H1 (cell line): ENCODE measurements around the gene ITPKC. TPM values are rescaled to one million over a fixed set of nuclear protein-coding genes. Genes with fewer than 3 reads are reported as not detected.

Source experiments
- CTCF ChIA-PET: fragments of 300-600 bp; sonication (Branson Sonifier 250); formaldehyde crosslinking; loops from one replicate; lab custom pipeline; 2021; ENCODE audit not compliant: partially characterized antibody; lab: Charles Lee
- POLR2A ChIA-PET: fragments of 300-600 bp; sonication (Branson Sonifier 250); formaldehyde crosslinking; loops from one replicate; lab custom pipeline; 2021; ENCODE audit warnings: inconsistent platforms; ENCODE audit not compliant: partially characterized antibody; lab: Charles Lee
- DNase-seq, 2 experiments: peaks; one replicate each; pipeline versions ENCODE4 v3.0.0 to v3.0.0-alpha.2; 2010 to 2022; ENCODE audit warnings: low spot score in 2 of 2, low read depth in 1 of 2, mixed read lengths in 1 of 2
- FAIRE-seq: peaks from 2 replicates; lab custom pipeline; 2011; peaks lifted over from hg19 to GRCh38; lab: Jason Lieb, UNC
- H2AFZ ChIP-seq: 2 replicates; pipeline ENCODE4 v1.8.1; 2012; ENCODE audit warnings: low read length, inconsistent platforms
- H2AK5ac ChIP-seq: 2 replicates; pipeline ENCODE4 v1.6.1; 2013; ENCODE audit warnings: low read depth, low read length
- H2BK120ac ChIP-seq: replicated peaks from 2 replicates; pipeline ENCODE3; 2013; ENCODE audit warnings: low read depth, low read length, inconsistent platforms
- H2BK12ac ChIP-seq: 2 replicates; pipeline ENCODE4 v1.6.1; 2013; ENCODE audit warnings: low read depth, low read length
- H2BK15ac ChIP-seq: 2 replicates; pipeline ENCODE4 v1.6.1; 2013; ENCODE audit warnings: low read length
- H2BK20ac ChIP-seq: 2 replicates; pipeline ENCODE4 v1.6.1; 2013; ENCODE audit warnings: low read length
- H2BK5ac ChIP-seq: 2 replicates; pipeline ENCODE4 v1.6.1; 2013; ENCODE audit warnings: low read depth, low read length
- H3K14ac ChIP-seq: 2 replicates; pipeline ENCODE4 v1.6.1; 2013; ENCODE audit warnings: inconsistent platforms; ENCODE audit not compliant: insufficient read length
- H3K18ac ChIP-seq: 2 replicates; pipeline ENCODE4 v1.6.1; 2013; ENCODE audit warnings: low read length; ENCODE audit errors: extremely low read depth
- H3K23ac ChIP-seq: 2 replicates; pipeline ENCODE4 v1.6.1; 2013; ENCODE audit warnings: inconsistent platforms; ENCODE audit not compliant: insufficient read length
- H3K23me2 ChIP-seq: 2 replicates; pipeline ENCODE4 v1.6.1; 2013; ENCODE audit warnings: low read depth, low read length
- H3K27ac ChIP-seq: 2 replicates; pipeline ENCODE4 v1.6.1; 2011; ENCODE audit warnings: low read depth, low read length, inconsistent platforms
- H3K27me3 ChIP-seq, 4 experiments: replicated peaks in 1 of 4; 1 replicate in 1 of 4; 2 replicates in 3 of 4; pipeline versions ENCODE4 v1.6.1 to v1.8.1; 2011 to 2013; ENCODE audit warnings: low read length in 3 of 4, mild to moderate bottlenecking in 3 of 4, inconsistent platforms in 2 of 4, mixed read lengths in 2 of 4, moderate library complexity in 1 of 4; ENCODE audit not compliant: control insufficient read depth in 3 of 4, insufficient read depth in 3 of 4; ENCODE audit errors: extremely low read depth in 1 of 4
- H3K36me3 ChIP-seq, 4 experiments: 2 replicates each; pipeline versions ENCODE4 v1.6.1 to v1.8.1; 2011 to 2013; ENCODE audit warnings: mild to moderate bottlenecking in 4 of 4, low read length in 3 of 4, moderate library complexity in 2 of 4, control low read depth in 1 of 4, inconsistent platforms in 1 of 4; ENCODE audit not compliant: insufficient read depth in 4 of 4, control insufficient read depth in 2 of 4
- H3K4ac ChIP-seq: replicated peaks from 2 replicates; pipeline ENCODE3; 2013; ENCODE audit warnings: low read length, low read depth, mixed read lengths, inconsistent platforms; ENCODE audit not compliant: insufficient read length
- H3K4me1 ChIP-seq, 4 experiments: replicated peaks in 1 of 4; 1 replicate in 1 of 4; 2 replicates in 3 of 4; pipeline versions ENCODE4 v1.6.1 to v1.8.1; 2011 to 2013; ENCODE audit warnings: low read length in 3 of 4, inconsistent platforms in 2 of 4, mixed read lengths in 1 of 4; ENCODE audit not compliant: insufficient read depth in 4 of 4, control insufficient read depth in 3 of 4
- H3K4me2 ChIP-seq, 2 experiments: 2 replicates each; pipeline versions ENCODE4 v1.6.1 to v1.8.1; 2011 to 2013; ENCODE audit warnings: low read depth in 2 of 2, low read length in 2 of 2, control low read depth in 1 of 2, inconsistent platforms in 1 of 2, mild to moderate bottlenecking in 1 of 2; ENCODE audit not compliant: insufficient read depth in 1 of 2
- H3K4me3 ChIP-seq, 4 experiments: fragments of 200-600, 300-600 bp in 1 of 4; sonication (generic), shearing (Covaris generic), sonication (Bioruptor Twin) in 1 of 4; 2 replicates each; pipeline versions ENCODE4 v1.5.1 to v1.8.1; 2011 to 2016; ENCODE audit warnings: low read length in 4 of 4, low read depth in 3 of 4, control low read depth in 2 of 4, inconsistent platforms in 2 of 4, mild to moderate bottlenecking in 2 of 4, mixed read lengths in 1 of 4, moderate library complexity in 1 of 4; ENCODE audit not compliant: insufficient read depth in 2 of 4; ENCODE audit errors: extremely low read depth in 1 of 4
- H3K56ac ChIP-seq: replicated peaks from 2 replicates; pipeline ENCODE3; 2013; ENCODE audit warnings: low read depth, mild to moderate bottlenecking, mixed read lengths, low read length, inconsistent platforms; ENCODE audit not compliant: insufficient read length
- H3K79me1 ChIP-seq: 2 replicates; pipeline ENCODE4 v1.6.1; 2013; ENCODE audit warnings: low read depth, low read length, control low read depth
- H3K79me2 ChIP-seq, 2 experiments: 2 replicates each; pipeline versions ENCODE4 v1.6.1 to v1.8.1; 2012 to 2013; ENCODE audit warnings: low read length in 2 of 2, mild to moderate bottlenecking in 2 of 2, inconsistent platforms in 1 of 2; ENCODE audit not compliant: insufficient read depth in 2 of 2, control insufficient read depth in 1 of 2
- H3K9ac ChIP-seq, 4 experiments: replicated peaks in 1 of 4; 1 replicate in 1 of 4; 2 replicates in 3 of 4; pipeline versions ENCODE4 v1.6.1 to v1.8.1; 2011 to 2013; ENCODE audit warnings: low read depth in 3 of 4, low read length in 3 of 4, control low read depth in 2 of 4, mild to moderate bottlenecking in 2 of 4, moderate library complexity in 2 of 4, inconsistent platforms in 1 of 4; ENCODE audit errors: extremely low read depth in 1 of 4
- H3K9me3 ChIP-seq, 2 experiments: 2 replicates each; pipeline versions ENCODE4 v1.6.1 to v1.8.1; 2012 to 2013; ENCODE audit warnings: mild to moderate bottlenecking in 2 of 2, moderate library complexity in 2 of 2, control low read depth in 1 of 2, inconsistent platforms in 1 of 2, low read depth in 1 of 2, low read length in 1 of 2, mixed read lengths in 1 of 2; ENCODE audit not compliant: insufficient read depth in 2 of 2
- H4K20me1 ChIP-seq, 2 experiments: replicated peaks in 1 of 2; 2 replicates each; pipeline versions ENCODE3 to v1.8.1; 2011 to 2013; ENCODE audit warnings: inconsistent platforms in 2 of 2, low read length in 2 of 2, mild to moderate bottlenecking in 1 of 2; ENCODE audit not compliant: insufficient read depth in 2 of 2, control insufficient read depth in 1 of 2
- H4K5ac ChIP-seq: 2 replicates; pipeline ENCODE4 v1.6.1; 2013; ENCODE audit warnings: low read length, low read depth, mixed read lengths, inconsistent platforms; ENCODE audit not compliant: insufficient read length
- H4K8ac ChIP-seq: 2 replicates; pipeline ENCODE4 v1.8.0; 2013; ENCODE audit warnings: mild to moderate bottlenecking, moderate library complexity, low read length, inconsistent platforms; ENCODE audit not compliant: insufficient read depth; ENCODE audit errors: extremely low read depth
- H4K91ac ChIP-seq: replicated peaks from 2 replicates; pipeline ENCODE3; 2013; ENCODE audit warnings: low read length, mixed read lengths, inconsistent platforms; ENCODE audit not compliant: insufficient read length
- CEBPB ChIP-seq: IDR thresholded peaks from 2 replicates; pipeline ENCODE4 v1.6.1; 2012; ENCODE audit warnings: low read depth, low read length
- ZNF274 ChIP-seq: IDR thresholded peaks from 2 replicates; pipeline ENCODE4 v1.7.0; 2012; ENCODE audit warnings: low read length, borderline replicate concordance; ENCODE audit errors: extremely low read depth
- WGBS, 2 experiments: shearing (Covaris generic) in 1 of 2; methylation state at CpG; one replicate each; pipeline versions ENCODE4 v1.1.6 to v1.1.7; 2013 to 2015; ENCODE audit warnings: low lambda C conversion rate in 2 of 2, mixed read lengths in 2 of 2, inconsistent platforms in 1 of 2, low coverage in 1 of 2, missing lambda C conversion rate in 1 of 2; ENCODE audit not compliant: insufficient replicate concordance in 2 of 2, insufficient coverage in 1 of 2, insufficient read length in 1 of 2; ENCODE audit errors: extremely low coverage in 1 of 2, missing lambda C conversion rate in 1 of 2; 5-methylcytosine and 5-hydroxymethylcytosine counted together
- polyA plus RNA-seq, 7 experiments: library from polyadenylated mRNA; depleted of rRNA in 3 of 7; stranded (reverse) in 5 of 7; unstranded in 2 of 7; fragments of >200 nt in 5 of 7; fragments of 200-250 nt in 2 of 7; gene quantifications; 1 replicate in 5 of 7; 2 replicates in 1 of 7; 4 replicates in 1 of 7; pipeline versions ENCODE4 v1.2.1 to v1.2.3, GENCODE V29; 2011 to 2013; ENCODE audit warnings: missing spikeins in 2 of 7, mixed read lengths in 2 of 7
- total RNA-seq: library from RNA; stranded (reverse); fragmentation: NEBNext Ultra II Directional; extraction: Animal tissue kit (Norgen Biotek cat#: 25700); gene quantifications from 2 replicates; pipeline ENCODE4 v1.2.1, GENCODE V29; 2021

The ITPKC gene
- total and polyA plus RNA-seq, 2 of the 8 experiments (the other 6 are each of a cell fraction or from before 2014, with no cell fraction given) = 5.2 to 8.9 TPM

GRCh38 chr19:40745402-40745780, 28.5 kb downstream of the ITPKC start:
- peaks cover 0 to 4% of the 10 kb centered on the region in 2 experiments for H4K20me1 ChIP-seq
- no peak overlapping the region for H3K4ac ChIP-seq
- peaks cover 7% of the 10 kb centered on the region for H3K23me2 ChIP-seq
- no peak overlapping the region; the same call in 1 of the 2 replicates for H3K18ac ChIP-seq
- TF ChIP-seq CEBPB (peak; percentile 74; the same call in 1 of the 2 replicates), ZNF274 (no peak)
- TF ChIP-seq, all 59 proteins: peak for 1
- H3K79me1 ChIP-seq = no peaks in the 10 kb centered on the region; the same call in 1 of the 2 replicates
- H3K27me3 ChIP-seq = no peaks in the 10 kb centered on the region
- no peak overlapping the region for H3K27ac ChIP-seq
- H2BK5ac ChIP-seq = peak overlapping the region; percentile 72; the same call in 1 of the 2 replicates
- no peak overlapping the region; the same call in 1 of the 2 replicates for H2AK5ac ChIP-seq
- H3K4me2 ChIP-seq = peak overlapping the region in 1 of 2 experiments; percentile 35; a peak in 2 of 4 replicates
- POLR2A ChIA-PET = interaction anchor here (0.8 to 12.4 kb wide), 20 partner anchors 8 to 78 kb away, joined by 3 to 120 read pairs (median 5); partner anchors contain the start of genes ACTMAP, COQ8B, EGLN2 and ITPKC
- no peak overlapping the region for H4K5ac ChIP-seq
- no peak overlapping the region for H2BK120ac ChIP-seq
- H3K56ac ChIP-seq = no peak overlapping the region
- no peak overlapping the region; a peak in 1 of 8 replicates for H3K4me3 ChIP-seq
- H3K9me3 ChIP-seq = no peaks in the 10 kb centered on the region
- 0 out of 2 replicates have a peak overlapping the region, but pooled peaks have one; percentile 77 for H2BK15ac ChIP-seq
- 89% methylated on average over 7 of the region's 7 CpGs; no CpG with 5 or more reads in 1 of the 2 experiments for WGBS, 2 experiments
- no peak overlapping the region; the same call in 1 of the 2 replicates for H4K8ac ChIP-seq
- H3K9ac ChIP-seq = peak overlapping the region in 1 of 4 experiments; percentile 40; a peak in 1 of 7 replicates
- no peak overlapping the region for H3K14ac ChIP-seq
- H2AFZ ChIP-seq = no peak overlapping the region
- no peak for DNase-seq
- no peak overlapping the region for H4K91ac ChIP-seq
- no peak overlapping the region for H2BK20ac ChIP-seq
- FAIRE-seq = no peak
- peak overlapping the region; percentile 68; the same call in 1 of the 2 replicates for H2BK12ac ChIP-seq
- peaks cover 0 to 20% (median 5%) of the 10 kb centered on the region in 4 experiments; a peak in 4 of 7 replicates for H3K4me1 ChIP-seq
- H3K36me3 ChIP-seq = peaks cover 0 to 11% (median 1%) of the 10 kb centered on the region in 4 experiments; a peak in 3 of 8 replicates
- no peak overlapping the region for H3K23ac ChIP-seq
- CTCF ChIA-PET = interaction anchor here (1.2 to 4.7 kb wide), 9 partner anchors 10 to 74 kb away, joined by 3 to 26 read pairs (median 4); partner anchors contain the start of gene ITPKC
- peaks cover 0 to 20% of the 10 kb centered on the region in 2 experiments; a peak in 1 of 4 replicates for H3K79me2 ChIP-seq
